Mesothelial cell of epicardium (in vitro differentiated cells): Measurements from ENCODE around the gene CELF5. TPM values are rescaled to one million over a fixed set of nuclear protein-coding genes. Genes with fewer than 3 reads are reported as not detected.

Experiments
- DNase-seq, 2 experiments: peaks; one replicate each; pipeline ENCODE4 v3.0.0; 2021; ENCODE audit warnings: low spot score in 2 of 2; ENCODE audit not compliant: unreplicated experiment in 2 of 2
- H3K27ac Mint-ChIP-seq: 2 replicates; pipeline ENCODE4 v1.8.0; 2021; ENCODE audit warnings: mixed read lengths
- H3K27me3 Mint-ChIP-seq: 2 replicates; pipeline ENCODE4 v1.8.0; 2021; ENCODE audit warnings: low read depth, mixed read lengths
- H3K36me3 Mint-ChIP-seq: 2 replicates; pipeline ENCODE4 v1.8.0; 2021; ENCODE audit warnings: mixed read lengths
- H3K4me1 Mint-ChIP-seq: 2 replicates; pipeline ENCODE4 v1.8.0; 2021; ENCODE audit warnings: mixed read lengths
- H3K4me3 Mint-ChIP-seq: 2 replicates; pipeline ENCODE4 v1.8.0; 2021; ENCODE audit warnings: mild to moderate bottlenecking, moderate library complexity, mixed read lengths
- H3K9me3 Mint-ChIP-seq: 2 replicates; pipeline ENCODE4 v1.8.0; 2021; ENCODE audit warnings: mixed read lengths
- CTCF ChIP-seq: fragments of 200-600 bp; sonication (generic); IDR thresholded peaks from one replicate; pipeline ENCODE4 v1.5.0; 2021; ENCODE audit warnings: antibody characterized with exemption; ENCODE audit not compliant: unreplicated experiment
- total RNA-seq: library from RNA; stranded (reverse); gene quantifications from 3 replicates; pipeline ENCODE4 v1.2.1, GENCODE V29; 2021

The CELF5 gene
- total RNA-seq, 1 donor from 2014 or later: 2.4 TPM

GRCh38 chr19:3314962-3315675, 90.7 kb downstream of the CELF5 start:
- no peak overlapping the region for H3K27ac Mint-ChIP-seq
- no peaks in the 10 kb centered on the region for H3K36me3 Mint-ChIP-seq
- H3K9me3 Mint-ChIP-seq: no peaks in the 10 kb centered on the region
- no peak for DNase-seq
- H3K4me3 Mint-ChIP-seq: no peak overlapping the region
- peaks cover 35% of the 10 kb centered on the region for H3K27me3 Mint-ChIP-seq
- no peaks in the 10 kb centered on the region for H3K4me1 Mint-ChIP-seq
- no peak for TF ChIP-seq CTCF

- Mint-ChIP-seq H3K36me3 (no peaks in the 10 kb centered on the region), H3K27ac (no peak overlapping the region), H3K27me3 (peaks cover 31% of the 10 kb centered on the region), H3K4me1 (no peaks in the 10 kb centered on the region), H3K4me3 (no peak overlapping the region), H3K9me3 (no peaks in the 10 kb centered on the region)
- DNase-seq: no peak
- no peak for TF ChIP-seq CTCF
These were observed 91.2 kb downstream of the CELF5 start for GRCh38 chr19:3315676-3315973.

- H3K27ac Mint-ChIP-seq: no peak overlapping the region
- DNase-seq: no peak
- no peaks in the 10 kb centered on the region for H3K9me3 Mint-ChIP-seq
- H3K4me1 Mint-ChIP-seq: no peaks in the 10 kb centered on the region
- H3K4me3 Mint-ChIP-seq: no peak overlapping the region
- TF ChIP-seq CTCF: no peak
- H3K27me3 Mint-ChIP-seq: peaks cover 32% of the 10 kb centered on the region
- H3K36me3 Mint-ChIP-seq: no peaks in the 10 kb centered on the region
These were observed 91.7 kb downstream of the CELF5 start for GRCh38 chr19:3316132-3316648.

- TF ChIP-seq CTCF: no peak
- H3K27ac Mint-ChIP-seq: no peak overlapping the region
- no peaks in the 10 kb centered on the region for H3K9me3 Mint-ChIP-seq
- peaks cover 29% of the 10 kb centered on the region for H3K27me3 Mint-ChIP-seq
- no peaks in the 10 kb centered on the region for H3K36me3 Mint-ChIP-seq
- DNase-seq: no peak
- no peak overlapping the region for H3K4me3 Mint-ChIP-seq
- no peaks in the 10 kb centered on the region for H3K4me1 Mint-ChIP-seq
These were observed 92.3 kb downstream of the CELF5 start for GRCh38 chr19:3316659-3317207.

- no peak overlapping the region for H3K4me3 Mint-ChIP-seq
- no peak for TF ChIP-seq CTCF
- peaks cover 18% of the 10 kb centered on the region for H3K27me3 Mint-ChIP-seq
- no peak overlapping the region for H3K27ac Mint-ChIP-seq
- H3K4me1 Mint-ChIP-seq: no peaks in the 10 kb centered on the region
- no peaks in the 10 kb centered on the region for H3K9me3 Mint-ChIP-seq
- H3K36me3 Mint-ChIP-seq: no peaks in the 10 kb centered on the region
- DNase-seq: no peak
These were observed 95.3 kb downstream of the CELF5 start for GRCh38 chr19:3319643-3320353.
